Gastrocnemius medialis (tissue), 4 donors: ENCODE measurements around the gene LRRC23. TPM values are rescaled to one million over a fixed set of nuclear protein-coding genes. Genes with fewer than 3 reads are reported as not detected.

ENCODE experiments used
- ATAC-seq, 2 donors: fragments of 150-250 bp; one replicate each; pipeline ENCODE4 v1.9.1; 2016
- DNase-seq, 2 donors: peaks; one replicate each; pipeline ENCODE4 v3.0.0-alpha.2; 2019
- H3K27ac ChIP-seq, 4 donors: fragments of 200-600 bp; sonication (generic); 1 replicate in 1 of 4; 2 replicates in 3 of 4; pipeline ENCODE4 v1.5.1; 2016 to 2018; ENCODE audit warnings: mild to moderate bottlenecking in 2 of 4, moderate library complexity in 1 of 4
- H3K27me3 ChIP-seq, 3 donors: fragments of 200-600 bp; sonication (generic) in 2 of 3; 1 replicate in 1 of 3; 2 replicates in 2 of 3; pipeline versions ENCODE4 v1.5.1 to v1.6.0; 2016 to 2019; ENCODE audit warnings: mild to moderate bottlenecking in 1 of 3, moderate library complexity in 1 of 3
- H3K36me3 ChIP-seq, 2 donors: fragments of 200-600 bp; sonication (generic) in 1 of 2; one replicate each; pipeline ENCODE4 v1.5.1; 2017 to 2018
- H3K4me1 ChIP-seq, 2 donors: fragments of 200-600 bp; sonication (generic) in 1 of 2; one replicate each; pipeline ENCODE4 v1.5.1; 2016 to 2017; ENCODE audit warnings: mild to moderate bottlenecking in 2 of 2
- H3K4me3 ChIP-seq, 4 donors: fragments of 200-600 bp; sonication (generic) in 3 of 4; 1 replicate in 1 of 4; 2 replicates in 3 of 4; pipeline ENCODE4 v1.5.1; 2016 to 2019; ENCODE audit warnings: mild to moderate bottlenecking in 2 of 4
- H3K9me3 ChIP-seq, 3 donors: fragments of 200-600 bp; sonication (generic) in 2 of 3; 1 replicate in 1 of 3; 2 replicates in 2 of 3; pipeline ENCODE4 v1.5.1; 2016 to 2019
- POLR2A ChIP-seq, 2 donors: fragments of 450-650 bp; IDR thresholded peaks; one replicate each; pipeline ENCODE4 v1.6.1; 2017; ENCODE audit warnings: antibody characterized with exemption in 2 of 2, mild to moderate bottlenecking in 2 of 2, moderate library complexity in 2 of 2
- in situ Hi-C, 4 donors: fragments of 200-750 bp; cut with MboI; loops; one replicate each; pipeline versions ENCODE4 v1.15.0 to v1.8.0; 2017; ENCODE audit warnings: low sequenced_read_pairs in 4 of 4
- intact Hi-C: fragments of 100-400 bp; cut with DNase I; formaldehyde crosslinking; loops from one replicate; pipeline ENCODE4 v1.15.1; 2023; ENCODE audit warnings: low total_unique reads
- total RNA-seq, 4 donors: library from RNA; depleted of rRNA; stranded (reverse); fragments of >200 nt; gene quantifications; one replicate each; pipeline versions ENCODE4 v1.1.0 to v1.2.3, GENCODE V29; 2016
- TF ChIP-seq, protein P1 (sequence below), 5 experiments: fragments of 450-650 bp in 3 of 5; fragments of 200-600 bp in 2 of 5; sonication (generic) in 2 of 5; IDR thresholded peaks in 4 of 5; conservative IDR thresholded peaks in 1 of 5; 1 replicate in 4 of 5; 2 replicates in 1 of 5; pipeline ENCODE4 v1.5.1; 2016 to 2019; ENCODE audit warnings: antibody characterized with exemption in 5 of 5, mild to moderate bottlenecking in 3 of 5, moderate library complexity in 3 of 5

The LRRC23 gene
- total RNA-seq, 4 donors from 2014 or later: 6.5 to 14.0 (median 11.0) TPM

- Histone ChIP-seq H3K4me1 (no peaks in the 10 kb centered on the region), H3K27ac (no peak overlapping the region), H3K4me3 (peak overlapping the region in 1 of 4 donors; percentile 42), H3K27me3 (no peaks in the 10 kb centered on the region), H3K9me3 (no peaks in the 10 kb centered on the region), H3K36me3 (peaks cover 0 to under 1% of the 10 kb centered on the region in 2 donors)
- TF ChIP-seq, protein P1, sequence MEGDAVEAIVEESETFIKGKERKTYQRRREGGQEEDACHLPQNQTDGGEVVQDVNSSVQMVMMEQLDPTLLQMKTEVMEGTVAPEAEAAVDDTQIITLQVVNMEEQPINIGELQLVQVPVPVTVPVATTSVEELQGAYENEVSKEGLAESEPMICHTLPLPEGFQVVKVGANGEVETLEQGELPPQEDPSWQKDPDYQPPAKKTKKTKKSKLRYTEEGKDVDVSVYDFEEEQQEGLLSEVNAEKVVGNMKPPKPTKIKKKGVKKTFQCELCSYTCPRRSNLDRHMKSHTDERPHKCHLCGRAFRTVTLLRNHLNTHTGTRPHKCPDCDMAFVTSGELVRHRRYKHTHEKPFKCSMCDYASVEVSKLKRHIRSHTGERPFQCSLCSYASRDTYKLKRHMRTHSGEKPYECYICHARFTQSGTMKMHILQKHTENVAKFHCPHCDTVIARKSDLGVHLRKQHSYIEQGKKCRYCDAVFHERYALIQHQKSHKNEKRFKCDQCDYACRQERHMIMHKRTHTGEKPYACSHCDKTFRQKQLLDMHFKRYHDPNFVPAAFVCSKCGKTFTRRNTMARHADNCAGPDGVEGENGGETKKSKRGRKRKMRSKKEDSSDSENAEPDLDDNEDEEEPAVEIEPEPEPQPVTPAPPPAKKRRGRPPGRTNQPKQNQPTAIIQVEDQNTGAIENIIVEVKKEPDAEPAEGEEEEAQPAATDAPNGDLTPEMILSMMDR (IDR thresholded peaks at IDR 0.05 in 4 of 5, conservative IDR thresholded peaks at IDR 0.05 in 1 of 5): no peak
- no peak for TF ChIP-seq POLR2A (IDR thresholded peaks at IDR 0.05)
- ATAC-seq: no peak
- intact Hi-C loops: no loop called here
- in situ Hi-C loops: no loop called here
- no peak for DNase-seq
Observed at GRCh38 chr12:6952121-6952862, 47.7 kb downstream of the LRRC23 start.

GRCh38 chr12:6952863-6953441 is 48.3 kb downstream of the LRRC23 start:
- in situ Hi-C loops: no loop called here
- Histone ChIP-seq H3K27ac (peak overlapping the region in 3 of 4 donors; percentile 35 to 43 (median 41)), H3K4me1 (no peaks in the 10 kb centered on the region), H3K27me3 (no peaks in the 10 kb centered on the region), H3K36me3 (no peaks in the 10 kb centered on the region), H3K9me3 (no peaks in the 10 kb centered on the region), H3K4me3 (peak overlapping the region in 1 of 4 donors; percentile 42)
- ATAC-seq: no peak
- TF ChIP-seq, protein P1 (IDR thresholded peaks at IDR 0.05 in 4 of 5, conservative IDR thresholded peaks at IDR 0.05 in 1 of 5): no peak
- TF ChIP-seq POLR2A (IDR thresholded peaks at IDR 0.05): no peak
- no peak for DNase-seq
- intact Hi-C loops: no loop called here

GRCh38 chr12:6953442-6954315 is 49.1 kb downstream of the LRRC23 start:
- H3K27ac ChIP-seq: peak overlapping the region in 3 of 4 donors; percentile 35 to 43 (median 41)
- H3K9me3 ChIP-seq: no peaks in the 10 kb centered on the region
- H3K4me1 ChIP-seq: no peaks in the 10 kb centered on the region
- intact Hi-C loops (no loop called here), in situ Hi-C loops (no loop called here)
- no peaks in the 10 kb centered on the region for H3K36me3 ChIP-seq
- peak overlapping the region in 1 of 4 donors; percentile 42 for H3K4me3 ChIP-seq
- peak; percentile 21 to 55 for ATAC-seq
- H3K27me3 ChIP-seq: no peaks in the 10 kb centered on the region
- peak; percentile 13 to 24 for TF ChIP-seq POLR2A (IDR thresholded peaks at IDR 0.05)
- TF ChIP-seq, protein P1 (IDR thresholded peaks at IDR 0.05 in 4 of 5, conservative IDR thresholded peaks at IDR 0.05 in 1 of 5): no peak
- peak in 1 of 2 donors; percentile 18 for DNase-seq

- TF ChIP-seq, protein P1 (IDR thresholded peaks at IDR 0.05 in 4 of 5, conservative IDR thresholded peaks at IDR 0.05 in 1 of 5): no peak
- TF ChIP-seq POLR2A (IDR thresholded peaks at IDR 0.05): no peak
- DNase-seq (no peak), ATAC-seq (no peak)
- H3K36me3 ChIP-seq: no peaks in the 10 kb centered on the region
- intact Hi-C loops: no loop called here
- H3K27me3 ChIP-seq: no peaks in the 10 kb centered on the region
- no peaks in the 10 kb centered on the region for H3K4me1 ChIP-seq
- in situ Hi-C loops: no loop called here
- no peak overlapping the region for H3K4me3 ChIP-seq
- no peaks in the 10 kb centered on the region for H3K9me3 ChIP-seq
- H3K27ac ChIP-seq: peak overlapping the region in 1 of 4 donors; percentile 43
Observed at GRCh38 chr12:6954316-6955107, 49.9 kb downstream of the LRRC23 start.
